ENCODE measurements around the gene SMIM34.
"Not testable (repeated sequence)": the region's sequence is repeated elsewhere in the genome, so short reads cannot be mapped to it uniquely, and the experiment has no call there.

- TF ChIP-seq, protein P1, sequence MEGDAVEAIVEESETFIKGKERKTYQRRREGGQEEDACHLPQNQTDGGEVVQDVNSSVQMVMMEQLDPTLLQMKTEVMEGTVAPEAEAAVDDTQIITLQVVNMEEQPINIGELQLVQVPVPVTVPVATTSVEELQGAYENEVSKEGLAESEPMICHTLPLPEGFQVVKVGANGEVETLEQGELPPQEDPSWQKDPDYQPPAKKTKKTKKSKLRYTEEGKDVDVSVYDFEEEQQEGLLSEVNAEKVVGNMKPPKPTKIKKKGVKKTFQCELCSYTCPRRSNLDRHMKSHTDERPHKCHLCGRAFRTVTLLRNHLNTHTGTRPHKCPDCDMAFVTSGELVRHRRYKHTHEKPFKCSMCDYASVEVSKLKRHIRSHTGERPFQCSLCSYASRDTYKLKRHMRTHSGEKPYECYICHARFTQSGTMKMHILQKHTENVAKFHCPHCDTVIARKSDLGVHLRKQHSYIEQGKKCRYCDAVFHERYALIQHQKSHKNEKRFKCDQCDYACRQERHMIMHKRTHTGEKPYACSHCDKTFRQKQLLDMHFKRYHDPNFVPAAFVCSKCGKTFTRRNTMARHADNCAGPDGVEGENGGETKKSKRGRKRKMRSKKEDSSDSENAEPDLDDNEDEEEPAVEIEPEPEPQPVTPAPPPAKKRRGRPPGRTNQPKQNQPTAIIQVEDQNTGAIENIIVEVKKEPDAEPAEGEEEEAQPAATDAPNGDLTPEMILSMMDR (IDR thresholded peaks at IDR 0.05): not testable (repeated sequence)
- TF ChIP-seq POLR2A (IDR thresholded peaks at IDR 0.05): not testable (repeated sequence)
Measured at GRCh38 chr21:34428441-34428840, 4.7 kb upstream of the SMIM34 start.
